ENCODE measurements around the gene BRD2. TPM values are rescaled to one million over a fixed set of nuclear protein-coding genes. Genes with fewer than 3 reads are reported as not detected.
A peak's percentile ranks its signal among the peaks of the same experiment; 100 is the strongest.

BRD2 gene
- total RNA-seq, 1 experiment from 2014 or later, result 222 TPM

- Mint-ChIP-seq H3K27me3 (ENCODE audit: low read depth) (no peaks in the 10 kb centered on the region), H3K27ac (peak overlapping the region; percentile 32; the same call in 1 of the 2 replicates), H3K9me3 (no peaks in the 10 kb centered on the region), H3K4me1 (peaks cover 13% of the 10 kb centered on the region; the same call in 1 of the 2 replicates), H3K36me3 (no peaks in the 10 kb centered on the region), H3K4me3 (no peak overlapping the region)
- POLR2A ChIA-PET, result interaction anchor here (0.9 kb wide), 1 partner anchor 24 kb away, joined by 3 read pairs; no protein-coding TSS in a partner anchor
- DNase-seq (ENCODE audit: low spot score), result peak; percentile 63
- TF ChIP-seq KAT7 (CRISPR knock-in tag; IDR thresholded peaks at IDR 0.05; ENCODE audit: borderline replicate concordance), result no peak
- TF ChIP-seq, protein P1, sequence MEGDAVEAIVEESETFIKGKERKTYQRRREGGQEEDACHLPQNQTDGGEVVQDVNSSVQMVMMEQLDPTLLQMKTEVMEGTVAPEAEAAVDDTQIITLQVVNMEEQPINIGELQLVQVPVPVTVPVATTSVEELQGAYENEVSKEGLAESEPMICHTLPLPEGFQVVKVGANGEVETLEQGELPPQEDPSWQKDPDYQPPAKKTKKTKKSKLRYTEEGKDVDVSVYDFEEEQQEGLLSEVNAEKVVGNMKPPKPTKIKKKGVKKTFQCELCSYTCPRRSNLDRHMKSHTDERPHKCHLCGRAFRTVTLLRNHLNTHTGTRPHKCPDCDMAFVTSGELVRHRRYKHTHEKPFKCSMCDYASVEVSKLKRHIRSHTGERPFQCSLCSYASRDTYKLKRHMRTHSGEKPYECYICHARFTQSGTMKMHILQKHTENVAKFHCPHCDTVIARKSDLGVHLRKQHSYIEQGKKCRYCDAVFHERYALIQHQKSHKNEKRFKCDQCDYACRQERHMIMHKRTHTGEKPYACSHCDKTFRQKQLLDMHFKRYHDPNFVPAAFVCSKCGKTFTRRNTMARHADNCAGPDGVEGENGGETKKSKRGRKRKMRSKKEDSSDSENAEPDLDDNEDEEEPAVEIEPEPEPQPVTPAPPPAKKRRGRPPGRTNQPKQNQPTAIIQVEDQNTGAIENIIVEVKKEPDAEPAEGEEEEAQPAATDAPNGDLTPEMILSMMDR (IDR thresholded peaks at IDR 0.05), result peak; percentile 35; the same call in 1 of the 2 replicates
- no peak for TF ChIP-seq AR (CRISPR knock-in tag; IDR thresholded peaks at IDR 0.05)
- no peak for TF ChIP-seq NFE2L1 (CRISPR knock-in tag; IDR thresholded peaks at IDR 0.05)
- TF ChIP-seq PRDM15 (CRISPR knock-in tag; IDR thresholded peaks at IDR 0.05), result no peak
- peak; percentile 97 for ATAC-seq
- CTCF ChIA-PET, result interaction anchor here (0.6 to 2.6 kb wide), 13 partner anchors 9 to 121 kb away, joined by 3 to 44 read pairs (median 5); partner anchors contain the start of genes BRD2, PSMB9, TAP1 and TAP2
Measured at GRCh38 chr6:32947552-32948465, 20.6 kb upstream of the BRD2 start.

DNA sequence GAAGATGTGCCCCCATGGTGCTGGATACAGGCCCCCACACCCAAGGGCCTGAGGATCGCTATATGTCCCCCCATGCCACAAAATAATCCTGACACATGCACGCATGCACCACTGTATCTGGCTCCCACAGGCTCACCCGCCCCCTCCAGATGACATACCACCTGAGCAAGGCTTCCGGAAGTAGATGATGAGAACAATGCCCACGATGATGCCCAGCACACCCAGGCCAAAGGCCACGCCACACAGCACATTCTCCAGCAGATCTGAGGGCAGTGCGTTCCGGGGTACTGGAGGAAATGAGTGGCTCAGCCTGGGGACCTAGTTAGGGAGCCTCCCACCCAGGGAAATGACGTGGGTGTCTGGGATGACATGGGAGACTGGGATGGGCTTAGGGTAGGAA lies 19.3 kb upstream of the BRD2 start:
- H3K4me3 Mint-ChIP-seq, result no peak overlapping the region
- no peak for DNase-seq (ENCODE audit: low spot score)
- ATAC-seq, result no peak
- POLR2A ChIA-PET, result no interaction called here
- no peaks in the 10 kb centered on the region for H3K9me3 Mint-ChIP-seq
- no peaks in the 10 kb centered on the region for H3K27me3 Mint-ChIP-seq (ENCODE audit: low read depth)
- H3K27ac Mint-ChIP-seq, result no peak overlapping the region
- H3K4me1 Mint-ChIP-seq, result peaks cover 23% of the 10 kb centered on the region
- CTCF ChIA-PET, result interaction anchor here (2.6 kb wide), 1 partner anchor 16 kb away, joined by 44 read pairs; no protein-coding TSS in a partner anchor
- H3K36me3 Mint-ChIP-seq, result no peaks in the 10 kb centered on the region
- TF ChIP-seq, protein P2, sequence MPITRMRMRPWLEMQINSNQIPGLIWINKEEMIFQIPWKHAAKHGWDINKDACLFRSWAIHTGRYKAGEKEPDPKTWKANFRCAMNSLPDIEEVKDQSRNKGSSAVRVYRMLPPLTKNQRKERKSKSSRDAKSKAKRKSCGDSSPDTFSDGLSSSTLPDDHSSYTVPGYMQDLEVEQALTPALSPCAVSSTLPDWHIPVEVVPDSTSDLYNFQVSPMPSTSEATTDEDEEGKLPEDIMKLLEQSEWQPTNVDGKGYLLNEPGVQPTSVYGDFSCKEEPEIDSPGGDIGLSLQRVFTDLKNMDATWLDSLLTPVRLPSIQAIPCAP (CRISPR knock-in tag; IDR thresholded peaks at IDR 0.05), result no peak
- TF ChIP-seq NFE2L1 (CRISPR knock-in tag; IDR thresholded peaks at IDR 0.05), result no peak
- no peak for TF ChIP-seq NFYB (CRISPR knock-in tag; conservative IDR thresholded peaks at IDR 0.05; ENCODE audit: low read depth)
- TF ChIP-seq ZNF423 (CRISPR knock-in tag; IDR thresholded peaks at IDR 0.05), result no peak
- no peak for TF ChIP-seq ATF1 (CRISPR knock-in tag; IDR thresholded peaks at IDR 0.05)
- TF ChIP-seq ZSCAN18 (CRISPR knock-in tag; IDR thresholded peaks at IDR 0.05), result no peak
- no peak for TF ChIP-seq GTF2I (CRISPR knock-in tag; conservative IDR thresholded peaks at IDR 0.05)
- TF ChIP-seq ZNF671 (CRISPR knock-in tag; IDR thresholded peaks at IDR 0.05), result no peak
- TF ChIP-seq E2F4 (CRISPR knock-in tag; IDR thresholded peaks at IDR 0.05; ENCODE audit: borderline replicate concordance, low read depth), result no peak
- no peak for TF ChIP-seq CREM (CRISPR knock-in tag; IDR thresholded peaks at IDR 0.05)
- TF ChIP-seq, protein P3, sequence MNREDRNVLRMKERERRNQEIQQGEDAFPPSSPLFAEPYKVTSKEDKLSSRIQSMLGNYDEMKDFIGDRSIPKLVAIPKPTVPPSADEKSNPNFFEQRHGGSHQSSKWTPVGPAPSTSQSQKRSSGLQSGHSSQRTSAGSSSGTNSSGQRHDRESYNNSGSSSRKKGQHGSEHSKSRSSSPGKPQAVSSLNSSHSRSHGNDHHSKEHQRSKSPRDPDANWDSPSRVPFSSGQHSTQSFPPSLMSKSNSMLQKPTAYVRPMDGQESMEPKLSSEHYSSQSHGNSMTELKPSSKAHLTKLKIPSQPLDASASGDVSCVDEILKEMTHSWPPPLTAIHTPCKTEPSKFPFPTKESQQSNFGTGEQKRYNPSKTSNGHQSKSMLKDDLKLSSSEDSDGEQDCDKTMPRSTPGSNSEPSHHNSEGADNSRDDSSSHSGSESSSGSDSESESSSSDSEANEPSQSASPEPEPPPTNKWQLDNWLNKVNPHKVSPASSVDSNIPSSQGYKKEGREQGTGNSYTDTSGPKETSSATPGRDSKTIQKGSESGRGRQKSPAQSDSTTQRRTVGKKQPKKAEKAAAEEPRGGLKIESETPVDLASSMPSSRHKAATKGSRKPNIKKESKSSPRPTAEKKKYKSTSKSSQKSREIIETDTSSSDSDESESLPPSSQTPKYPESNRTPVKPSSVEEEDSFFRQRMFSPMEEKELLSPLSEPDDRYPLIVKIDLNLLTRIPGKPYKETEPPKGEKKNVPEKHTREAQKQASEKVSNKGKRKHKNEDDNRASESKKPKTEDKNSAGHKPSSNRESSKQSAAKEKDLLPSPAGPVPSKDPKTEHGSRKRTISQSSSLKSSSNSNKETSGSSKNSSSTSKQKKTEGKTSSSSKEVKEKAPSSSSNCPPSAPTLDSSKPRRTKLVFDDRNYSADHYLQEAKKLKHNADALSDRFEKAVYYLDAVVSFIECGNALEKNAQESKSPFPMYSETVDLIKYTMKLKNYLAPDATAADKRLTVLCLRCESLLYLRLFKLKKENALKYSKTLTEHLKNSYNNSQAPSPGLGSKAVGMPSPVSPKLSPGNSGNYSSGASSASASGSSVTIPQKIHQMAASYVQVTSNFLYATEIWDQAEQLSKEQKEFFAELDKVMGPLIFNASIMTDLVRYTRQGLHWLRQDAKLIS (CRISPR knock-in tag; IDR thresholded peaks at IDR 0.05; ENCODE audit: borderline replicate concordance), result no peak

Data from WTC11 (cell line).